ENCODE results near the gene GPD2. TPM values are rescaled to one million over a fixed set of nuclear protein-coding genes. Genes with fewer than 3 reads are reported as not detected.

GPD2 gene
- polyA plus RNA-seq, 1 donor (not counting 4 experiments of a cell fraction or from before 2014, with no cell fraction given) = 27.6 TPM

- Histone ChIP-seq H3K9ac (ENCODE audit: control insufficient read depth, extremely low read depth, insufficient read depth, low read length) (no peak overlapping the region), H3K27ac (ENCODE audit: control insufficient read depth, insufficient read depth, low read length) (no peak overlapping the region), H3K79me2 (ENCODE audit: control insufficient read depth, insufficient read depth, low read length) (no peaks in the 10 kb centered on the region), H3K9me3 (ENCODE audit: control insufficient read depth, low read depth, low read length) (no peaks in the 10 kb centered on the region), H3K9me1 (ENCODE audit: control insufficient read depth, extremely low read depth, insufficient read depth, low read length) (no peaks in the 10 kb centered on the region), H2AFZ (ENCODE audit: control insufficient read depth, low read length) (no peak overlapping the region), H3K4me1 (ENCODE audit: control insufficient read depth, extremely low read depth, insufficient read depth, low read length) (peaks cover 3% of the 10 kb centered on the region), H3K36me3 (ENCODE audit: control insufficient read depth in 2 of 2, extremely low read depth in 1 of 2, insufficient read depth in 2 of 2, low read length in 2 of 2) (no peaks in the 10 kb centered on the region), H4K20me1 (ENCODE audit: control insufficient read depth, extremely low read depth, insufficient read depth, low read length) (no peaks in the 10 kb centered on the region), H3K27me3 (ENCODE audit: control insufficient read depth, extremely low read depth, insufficient read depth, low read length) (no peaks in the 10 kb centered on the region), H3K4me2 (ENCODE audit: control insufficient read depth, extremely low read depth, insufficient read depth, low read depth, low read length) (no peak overlapping the region), H3K4me3 (ENCODE audit: control insufficient read depth in 2 of 3, extremely low read depth in 1 of 3, insufficient read depth in 2 of 3, low read depth in 1 of 3, low read length in 3 of 3) (no peak overlapping the region)
- DNase-seq (ENCODE audit: low read depth, low spot score) = no peak
- no peak for FAIRE-seq
- TF ChIP-seq EZH2 (IDR thresholded peaks at IDR 0.05; ENCODE audit: low read length) = no peak
- TF ChIP-seq CTCF (optimal IDR thresholded peaks at IDR 0.05 in 1 of 3, IDR thresholded peaks at IDR 0.05 in 1 of 3, conservative IDR thresholded peaks at IDR 0.05 in 1 of 3; ENCODE audit: extremely low read depth in 1 of 3, insufficient read depth in 2 of 3, low read length in 3 of 3) = no peak
- dilution Hi-C loops (cut with MboI; ENCODE audit: extremely low pct_ligation_motif_present, low sequenced_read_pairs) = no loop called here
Observed at GRCh38 chr2:156429211-156429610, 7.0 kb upstream of the GPD2 start.

- FAIRE-seq (peak; percentile 36), DNase-seq (ENCODE audit: low read depth, low spot score) (no peak)
- Histone ChIP-seq H3K27ac (ENCODE audit: control insufficient read depth, insufficient read depth, low read length) (no peak overlapping the region), H3K9me3 (ENCODE audit: control insufficient read depth, low read depth, low read length) (no peaks in the 10 kb centered on the region), H3K79me2 (ENCODE audit: control insufficient read depth, insufficient read depth, low read length) (no peaks in the 10 kb centered on the region), H3K9ac (ENCODE audit: control insufficient read depth, extremely low read depth, insufficient read depth, low read length) (no peak overlapping the region), H3K4me3 (ENCODE audit: control insufficient read depth in 2 of 3, extremely low read depth in 1 of 3, insufficient read depth in 2 of 3, low read depth in 1 of 3, low read length in 3 of 3) (no peak overlapping the region), H3K27me3 (ENCODE audit: control insufficient read depth, extremely low read depth, insufficient read depth, low read length) (no peaks in the 10 kb centered on the region), H4K20me1 (ENCODE audit: control insufficient read depth, extremely low read depth, insufficient read depth, low read length) (no peaks in the 10 kb centered on the region), H3K36me3 (ENCODE audit: control insufficient read depth in 2 of 2, extremely low read depth in 1 of 2, insufficient read depth in 2 of 2, low read length in 2 of 2) (no peaks in the 10 kb centered on the region), H3K4me1 (ENCODE audit: control insufficient read depth, extremely low read depth, insufficient read depth, low read length) (peaks cover 6% of the 10 kb centered on the region), H2AFZ (ENCODE audit: control insufficient read depth, low read length) (no peak overlapping the region), H3K4me2 (ENCODE audit: control insufficient read depth, extremely low read depth, insufficient read depth, low read depth, low read length) (no peak overlapping the region), H3K9me1 (ENCODE audit: control insufficient read depth, extremely low read depth, insufficient read depth, low read length) (no peaks in the 10 kb centered on the region)
- dilution Hi-C loops (cut with MboI; ENCODE audit: extremely low pct_ligation_motif_present, low sequenced_read_pairs) = no loop called here
- TF ChIP-seq EZH2 (IDR thresholded peaks at IDR 0.05; ENCODE audit: low read length) = no peak
- TF ChIP-seq CTCF (optimal IDR thresholded peaks at IDR 0.05 in 1 of 3, IDR thresholded peaks at IDR 0.05 in 1 of 3, conservative IDR thresholded peaks at IDR 0.05 in 1 of 3; ENCODE audit: extremely low read depth in 1 of 3, insufficient read depth in 2 of 3, low read length in 3 of 3) = no peak
Observed at GRCh38 chr2:156430236-156430979, 5.8 kb upstream of the GPD2 start.

Measured in keratinocyte (primary cell).